HG03045 (cell line): ENCODE results near the gene SAMD4B.

Experiments used
- ATAC-seq: cut with Tn5 transposase; IDR thresholded peaks from one replicate; pipeline ENCODE4 v1.9.1; 2021; ENCODE audit warnings: mild to moderate bottlenecking, moderate library complexity; ENCODE audit not compliant: unreplicated experiment

Gene SAMD4B

DNA sequence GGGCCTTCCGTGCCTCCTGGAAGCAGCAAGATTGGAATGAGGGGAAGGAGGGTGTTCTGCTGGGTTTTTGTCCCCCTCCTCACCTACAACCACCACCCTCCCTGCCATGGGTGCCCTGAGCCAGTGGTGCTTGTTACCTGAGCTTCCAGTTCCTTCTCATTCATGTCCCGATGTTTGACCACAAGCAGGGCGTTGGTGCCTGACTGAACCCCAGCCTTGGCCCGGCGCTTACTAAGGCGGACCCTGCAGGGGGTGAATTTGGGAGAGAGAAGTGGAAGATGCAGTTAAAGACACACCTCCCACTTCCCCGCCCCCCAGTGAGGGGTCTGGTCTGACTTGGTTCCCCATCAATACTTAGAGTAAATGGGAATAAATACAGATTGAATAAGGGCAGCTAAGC is 44.3 kb downstream of the SAMD4B start:
- ATAC-seq: no peak

DNA sequence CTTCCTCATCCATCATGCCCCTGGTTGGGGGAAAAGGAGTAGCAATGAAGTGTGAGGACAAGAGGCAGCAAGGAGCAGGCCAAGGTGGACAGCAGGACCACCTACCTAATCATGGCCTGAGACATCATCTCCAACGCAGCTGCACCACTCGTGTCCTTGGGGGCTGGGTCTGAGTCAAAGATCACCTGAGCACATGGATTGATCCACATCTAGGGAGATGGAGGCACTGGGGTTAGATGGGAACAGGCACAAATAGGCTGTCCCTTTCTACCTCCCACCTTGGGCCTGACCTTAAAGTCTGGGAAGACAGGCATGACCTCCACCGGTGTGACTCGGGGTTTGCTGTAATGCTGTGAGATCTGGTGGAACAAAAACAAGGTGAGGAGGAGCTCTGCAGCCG is 46.4 kb downstream of the SAMD4B start:
- no peak for ATAC-seq

- no peak for ATAC-seq
These were observed 47.6 kb downstream of the SAMD4B start for GRCh38 chr19:39389631-39390414.

- no peak for ATAC-seq
These were observed 48.2 kb downstream of the SAMD4B start for GRCh38 chr19:39390451-39390750.

DNA sequence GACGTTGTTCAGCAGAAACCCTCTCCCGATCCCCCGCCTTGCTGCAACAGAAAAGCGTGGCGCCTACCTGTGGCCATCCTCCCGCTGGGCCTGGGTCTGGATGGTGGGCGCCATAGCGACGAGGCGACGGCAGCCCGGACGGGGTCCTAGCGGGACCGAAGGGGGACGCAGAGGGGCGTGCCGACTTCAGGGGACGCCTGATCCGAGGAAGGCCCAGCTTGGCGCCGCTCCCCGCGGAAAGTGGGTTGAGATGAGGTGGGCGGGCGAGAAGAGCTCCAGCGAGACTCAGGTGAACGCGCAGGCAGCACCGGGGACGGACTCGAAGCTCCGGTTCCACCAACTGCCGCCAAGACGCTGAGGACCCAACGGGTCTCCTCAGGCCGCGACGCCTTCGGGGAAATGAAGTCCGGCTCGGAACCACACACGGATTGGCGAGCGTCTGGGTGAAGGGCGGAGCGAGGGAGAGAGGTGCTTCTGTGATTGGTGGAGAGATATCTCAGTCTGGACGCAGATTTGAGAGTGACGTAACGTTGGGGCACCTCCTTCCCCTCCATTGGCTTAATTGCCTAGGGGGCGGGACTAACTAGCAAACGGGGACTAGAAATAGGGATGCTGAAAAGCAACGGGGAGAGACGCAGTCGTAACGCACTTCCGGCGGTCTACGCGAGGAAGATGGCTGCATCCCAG is 48.7 kb downstream of the SAMD4B start, which contains the start of the genes MED29 and PAF1:
Gene MED29 (plus strand): TSS at position 628 of the 687 bp plus-strand sequence. CDS start 45 bp downstream, at position 673.
Gene PAF1 (minus strand): TSS at position 356 of the 687 bp plus-strand sequence. CDS start 242 bp downstream, at position 114.
- peak; percentile 92 for ATAC-seq

DNA sequence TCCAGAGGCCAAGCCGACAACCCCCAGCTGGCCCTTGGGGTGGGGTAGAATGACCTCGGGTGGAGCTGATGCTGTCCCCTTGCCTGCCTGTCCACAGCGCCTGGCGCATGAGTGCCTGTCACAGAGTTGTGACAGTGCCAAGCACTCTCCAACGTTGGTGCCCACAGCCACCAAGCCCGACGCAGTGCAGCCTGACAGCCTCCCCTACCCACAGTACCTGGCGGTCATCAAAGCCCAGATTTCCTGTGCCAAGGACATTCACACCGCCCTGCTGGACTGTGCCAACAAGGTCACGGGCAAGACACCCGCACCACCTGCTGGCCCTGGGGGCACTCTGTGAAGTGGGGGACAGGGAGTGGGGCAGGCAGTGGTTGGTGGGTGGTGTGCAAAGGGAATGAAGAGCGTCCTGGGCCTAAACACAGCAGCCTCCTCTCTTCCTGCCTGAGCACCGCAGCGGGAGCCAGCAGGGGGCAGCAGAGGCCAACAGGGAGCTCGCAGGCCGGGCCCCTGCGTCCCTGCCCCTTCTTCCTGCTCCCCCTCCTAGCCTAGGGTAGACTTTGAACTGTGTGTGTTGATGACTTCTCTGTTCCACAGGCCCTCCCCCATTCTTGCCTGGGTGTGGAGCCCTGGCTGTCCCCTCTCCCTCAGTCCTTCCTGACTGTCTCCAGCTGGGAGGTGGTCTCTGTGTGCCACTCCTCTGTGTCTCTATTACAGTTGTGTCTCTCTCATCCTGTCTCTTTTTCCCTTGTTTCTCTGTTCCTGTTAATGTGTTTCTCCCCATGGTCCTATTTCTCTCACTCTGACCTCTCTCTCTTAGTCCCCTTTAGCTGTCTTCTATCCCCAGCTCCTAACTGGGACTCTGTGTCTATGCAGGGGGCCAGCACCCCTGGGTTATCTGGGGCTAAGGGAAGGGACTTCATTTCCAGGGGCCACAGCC is 55.4 kb downstream of the SAMD4B start:
- ATAC-seq: peak; percentile 35

DNA sequence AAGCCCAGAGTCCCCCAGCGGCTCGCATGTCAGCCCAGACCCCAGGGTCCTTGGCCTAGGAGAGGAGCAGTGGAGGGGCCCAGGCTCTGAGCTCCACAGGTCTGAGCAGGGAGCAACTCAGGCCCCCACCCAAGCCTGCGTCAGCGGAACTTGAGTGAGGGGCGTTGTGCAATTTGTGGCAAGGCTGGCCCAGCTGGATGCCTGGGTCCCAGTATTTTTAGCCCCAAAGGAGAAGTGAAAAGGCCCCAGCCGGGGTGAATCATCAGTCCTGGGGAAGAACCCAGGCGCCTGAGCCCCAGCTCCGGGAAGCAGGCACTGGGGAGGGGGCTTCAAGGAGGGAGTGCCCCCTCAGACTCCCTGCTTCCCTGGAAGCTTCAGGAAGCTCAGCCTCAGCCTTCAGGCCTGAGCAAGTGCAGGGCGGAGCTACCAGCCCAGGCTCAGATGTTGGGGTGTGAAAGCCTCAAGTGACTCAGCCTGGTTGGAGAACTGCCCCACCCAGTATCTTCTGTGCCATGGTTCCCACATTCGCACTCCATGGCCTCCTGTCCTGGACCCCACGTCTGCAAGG is 56.2 kb downstream of the SAMD4B start:
- no peak for ATAC-seq

- ATAC-seq: no peak
These were observed 57.4 kb downstream of the SAMD4B start for GRCh38 chr19:39399668-39400050.

GRCh38 chr19:39400061-39400460 is 57.8 kb downstream of the SAMD4B start:
- ATAC-seq: no peak

- no peak for ATAC-seq
These were observed 58.9 kb downstream of the SAMD4B start for GRCh38 chr19:39401070-39401548.

GRCh38 chr19:39401549-39402345 is 59.5 kb downstream of the SAMD4B start:
- no peak for ATAC-seq

GRCh38 chr19:39402346-39403300 is 60.4 kb downstream of the SAMD4B start:
- peak; percentile 32 for ATAC-seq

DNA sequence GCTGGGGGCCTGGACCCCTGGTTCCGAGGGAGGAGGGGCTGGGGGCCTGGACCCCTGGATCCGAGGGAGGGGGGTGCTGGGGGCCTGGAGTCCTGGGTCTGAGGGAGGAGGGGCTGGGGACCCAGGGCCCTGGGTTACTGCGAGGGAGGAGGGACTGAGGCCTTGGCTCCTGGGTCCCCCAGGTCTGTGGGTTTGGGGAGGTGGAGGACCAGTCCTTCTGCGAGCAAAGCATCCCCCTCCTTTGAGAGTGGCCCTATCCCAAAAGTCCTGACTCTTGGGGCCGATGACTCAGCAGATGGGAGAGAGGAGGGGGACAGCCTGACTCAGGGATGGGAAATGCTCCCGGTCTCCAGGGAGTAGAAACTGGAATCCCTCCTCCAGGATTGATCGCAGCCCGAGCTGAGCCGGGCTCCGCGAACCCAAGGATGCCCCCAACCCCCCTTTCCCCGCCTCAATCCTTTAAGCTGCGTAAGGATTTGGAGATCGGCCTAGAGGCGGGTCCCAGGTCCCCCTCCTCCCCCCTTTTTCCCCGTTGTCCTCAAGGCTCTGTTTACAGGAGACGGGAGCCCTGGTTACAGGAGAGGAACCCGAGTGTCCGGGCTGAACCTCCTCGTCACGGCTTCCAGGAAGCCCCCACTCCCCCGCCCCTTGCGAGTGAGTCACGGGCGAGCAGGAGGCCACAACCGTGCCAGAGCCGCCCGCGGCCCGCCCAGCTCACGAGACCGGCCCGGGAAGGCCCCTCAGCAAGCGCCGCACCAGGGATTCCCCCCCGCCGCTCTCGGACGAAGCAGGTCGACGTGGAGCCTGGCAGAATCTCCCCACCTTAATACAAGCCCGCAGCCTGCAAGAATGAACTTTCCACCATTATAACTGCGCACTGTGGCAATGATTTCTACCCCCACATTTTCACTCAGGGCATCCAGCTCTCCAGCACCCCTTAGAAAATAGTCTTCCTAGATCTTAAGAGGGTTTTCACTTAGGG is 61.4 kb downstream of the SAMD4B start:
- ATAC-seq: peak; percentile 16

DNA sequence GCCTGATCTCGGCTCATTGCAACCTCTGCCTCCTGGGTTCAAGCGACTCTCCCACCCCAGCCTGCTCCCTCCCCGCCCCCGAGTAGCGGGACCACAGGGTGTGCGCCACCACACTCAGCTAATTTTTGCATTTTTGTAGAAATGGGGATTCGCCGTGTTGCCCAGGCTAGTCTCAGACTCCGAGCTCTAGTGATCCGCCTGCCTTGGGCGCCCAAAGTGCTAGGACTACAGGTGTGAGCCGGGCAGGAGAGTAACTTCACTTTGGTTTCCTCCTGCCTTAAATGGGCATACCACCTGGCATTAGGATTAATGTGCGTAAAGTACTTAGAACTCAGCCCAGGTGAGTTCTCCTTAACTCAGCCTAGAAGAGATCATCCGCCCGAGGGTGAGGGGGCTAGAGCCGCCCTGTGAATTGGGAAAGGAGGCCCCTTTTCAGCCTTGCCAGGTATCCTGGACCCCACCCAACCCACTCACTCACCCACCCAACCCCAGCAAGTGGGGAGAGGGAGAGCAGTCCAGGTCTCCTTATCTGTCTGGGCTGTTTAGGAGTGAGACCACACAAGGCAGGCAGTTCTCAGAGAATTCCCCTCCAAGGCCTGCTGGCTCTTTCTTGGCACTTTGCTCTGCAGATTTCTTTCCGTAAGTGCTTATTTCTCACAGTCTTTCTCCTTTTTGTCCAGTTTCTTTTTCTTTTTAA is 63.2 kb downstream of the SAMD4B start:
- no peak for ATAC-seq

DNA sequence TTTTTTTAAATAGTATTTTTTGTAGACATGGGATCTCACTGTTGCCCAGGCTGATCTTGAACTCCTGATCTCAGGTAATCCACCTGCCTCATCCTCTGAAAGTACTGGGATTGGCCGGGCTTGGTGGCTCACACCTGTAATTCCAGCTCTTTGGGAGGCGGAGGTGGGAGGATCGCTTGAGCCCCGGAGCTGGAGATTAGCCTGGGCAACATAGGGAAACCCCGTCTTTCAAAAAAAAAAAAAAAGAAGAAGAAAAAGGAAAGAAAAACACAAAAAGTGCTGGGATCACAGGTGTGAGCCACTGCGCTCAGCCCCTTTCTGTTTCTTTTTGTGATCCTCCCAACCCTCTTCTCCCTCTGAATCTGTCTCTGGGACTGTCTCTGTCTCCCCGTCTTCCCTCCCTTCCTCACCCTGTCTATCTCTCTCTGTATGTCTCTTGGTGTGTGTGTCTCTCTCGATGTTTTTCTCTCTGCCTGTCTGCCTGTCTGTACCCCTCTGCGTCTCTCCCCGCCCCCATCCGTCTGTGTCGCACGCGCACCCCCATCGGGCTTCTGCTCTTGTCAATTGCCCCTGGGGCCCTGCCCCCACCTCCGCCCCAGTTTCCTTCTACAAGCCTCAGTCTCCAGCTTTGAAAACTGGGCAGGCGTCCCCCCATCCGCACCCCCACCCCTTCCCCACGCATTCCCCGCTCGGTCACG is 63.9 kb downstream of the SAMD4B start:
- ATAC-seq: no peak

- peak; percentile 21 for ATAC-seq
These were observed 64.6 kb downstream of the SAMD4B start, which contains the start of gene ZFP36 for GRCh38 chr19:39406656-39407409. Gene ZFP36, plus strand, starts transcription at chr19:39406847. Its CDS starts 58 bp downstream, at chr19:39406905.
